Bronchial epithelial cell (primary cell): ENCODE measurements around the gene YBX1. TPM values are rescaled to one million over a fixed set of nuclear protein-coding genes. Genes with fewer than 3 reads are reported as not detected.

Experiments used
- DNase-seq: peaks from one replicate; pipeline ENCODE4 v3.0.0-alpha.2; 2010; ENCODE audit warnings: low read depth
- FAIRE-seq: peaks from 2 replicates; lab custom pipeline; 2011; peaks lifted over from hg19 to GRCh38; lab: Jason Lieb, UNC
- H3K27me3 ChIP-seq: 2 replicates; pipeline ENCODE4 v1.5.1; 2011; ENCODE audit warnings: low read length; ENCODE audit not compliant: control insufficient read depth, insufficient read depth
- H3K36me3 ChIP-seq: 2 replicates; pipeline ENCODE4 v1.5.1; 2011; ENCODE audit warnings: low read length; ENCODE audit not compliant: control insufficient read depth, insufficient read depth
- H3K4me3 ChIP-seq: 2 replicates; pipeline ENCODE4 v1.5.1; 2011; ENCODE audit warnings: mild to moderate bottlenecking, low read depth, low read length, control low read depth
- CTCF ChIP-seq: IDR thresholded peaks from 2 replicates; pipeline ENCODE4 v1.5.1; 2011; ENCODE audit warnings: mild to moderate bottlenecking, moderate library complexity, low read length, control low read depth, inconsistent platforms; ENCODE audit not compliant: insufficient read depth, severe bottlenecking
- total RNA-seq: library from RNA; depleted of rRNA; stranded (reverse); fragments of >200 nt; gene quantifications from 2 replicates; pipeline ENCODE4 v1.2.1, GENCODE V29; 2014

YBX1 gene
- total RNA-seq, 1 donor from 2014 or later, result 1,188 TPM

- H3K4me3 ChIP-seq, result peak overlapping the region; percentile 81
- no peaks in the 10 kb centered on the region for H3K27me3 ChIP-seq
- DNase-seq (peak; percentile 29), FAIRE-seq (no peak)
- H3K36me3 ChIP-seq, result peaks cover 5% of the 10 kb centered on the region
- TF ChIP-seq CTCF, result no peak
Measured at GRCh38 chr1:42658877-42659337, 23.3 kb upstream of the YBX1 start.

DNA sequence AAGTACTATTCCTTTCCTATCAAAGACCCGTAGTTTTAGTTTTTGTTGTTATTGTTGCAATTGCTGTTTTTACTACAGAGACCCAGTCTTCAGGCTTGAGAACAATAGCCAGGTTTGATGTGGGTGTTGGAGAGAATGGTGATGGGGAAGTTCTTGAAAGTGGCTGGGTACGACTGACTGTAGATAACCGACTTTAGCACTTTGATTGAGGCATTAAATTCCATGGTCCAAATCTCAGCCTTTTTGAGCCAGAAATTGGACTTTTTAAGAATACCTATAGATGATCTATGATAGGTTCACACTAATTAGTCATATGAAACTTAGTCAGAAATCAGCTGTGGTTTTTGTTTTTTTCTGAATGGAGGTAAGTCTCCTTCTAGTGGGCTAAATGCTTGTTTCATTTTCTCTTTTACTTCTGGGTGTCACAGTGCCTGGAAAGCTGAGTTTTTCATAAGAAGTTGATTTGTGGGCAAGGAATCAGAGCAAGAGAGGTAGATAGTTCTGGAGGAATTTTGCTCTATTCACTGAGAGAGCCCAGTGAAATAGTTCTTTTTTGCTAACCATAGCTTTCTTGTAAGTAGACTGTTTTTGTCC lies 21.2 kb upstream of the YBX1 start:
- no peak for FAIRE-seq
- peaks cover 8% of the 10 kb centered on the region for H3K36me3 ChIP-seq
- no peak for DNase-seq
- no peak overlapping the region for H3K4me3 ChIP-seq
- no peak for TF ChIP-seq CTCF
- no peaks in the 10 kb centered on the region for H3K27me3 ChIP-seq

- Histone ChIP-seq H3K27me3 (no peaks in the 10 kb centered on the region), H3K36me3 (peaks cover 14% of the 10 kb centered on the region), H3K4me3 (no peak overlapping the region)
- no peak for FAIRE-seq
- DNase-seq, result no peak
- TF ChIP-seq CTCF, result no peak
Measured at GRCh38 chr1:42669936-42670335, 12.3 kb upstream of the YBX1 start.

DNA sequence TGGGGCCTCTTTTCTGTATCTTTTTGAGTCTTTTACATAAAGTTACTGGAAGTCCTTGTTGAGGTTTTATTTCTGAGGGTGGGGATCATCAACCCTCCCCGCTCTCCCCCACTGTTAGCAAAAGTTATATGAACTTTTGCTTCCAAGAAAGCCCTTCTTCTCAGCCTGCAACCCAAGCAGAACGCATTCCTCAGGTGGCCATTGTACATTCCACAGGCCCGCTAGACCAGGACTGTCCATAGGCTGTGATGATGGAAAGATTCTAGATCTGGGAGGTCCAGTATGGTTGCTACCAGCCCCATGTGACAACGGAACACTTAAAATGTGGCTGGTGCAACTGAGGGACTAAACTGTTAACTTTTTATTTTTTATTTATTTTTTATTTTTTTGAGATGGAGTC lies 11.8 kb upstream of the YBX1 start:
- no peak for FAIRE-seq

GRCh38 chr1:42674214-42674613 lies 8.0 kb upstream of the YBX1 start:
- Histone ChIP-seq H3K4me3 (no peak overlapping the region), H3K27me3 (no peaks in the 10 kb centered on the region), H3K36me3 (peaks cover 2% of the 10 kb centered on the region)
- FAIRE-seq, result no peak
- no peak for DNase-seq
- no peak for TF ChIP-seq CTCF

More for the DNA sequence above, 11.8 kb upstream of the YBX1 start:
- no peaks in the 10 kb centered on the region for H3K27me3 ChIP-seq
- no peak for DNase-seq
- H3K36me3 ChIP-seq, result peaks cover 14% of the 10 kb centered on the region
- H3K4me3 ChIP-seq, result no peak overlapping the region
- TF ChIP-seq CTCF, result no peak

- Histone ChIP-seq H3K27me3 (no peaks in the 10 kb centered on the region), H3K4me3 (no peak overlapping the region), H3K36me3 (peaks cover 2% of the 10 kb centered on the region)
- FAIRE-seq (no peak), DNase-seq (no peak)
- no peak for TF ChIP-seq CTCF
Measured at GRCh38 chr1:42674682-42675081, 7.5 kb upstream of the YBX1 start.
